ENCODE measurements around the gene PPM1H.

PPM1H gene

GRCh38 chr12:62728741-62729140, 206.2 kb downstream of the PPM1H start:
- TF ChIP-seq CTCF (IDR thresholded peaks at IDR 0.05), result no peak

GRCh38 chr12:62726471-62726980, 208.4 kb downstream of the PPM1H start:
- no peaks in the 10 kb centered on the region for H3K9me3 Mint-ChIP-seq
- H3K27ac Mint-ChIP-seq, result no peak overlapping the region
- H3K27me3 Mint-ChIP-seq (ENCODE audit: low read depth, poor library complexity), result peaks cover 7% of the 10 kb centered on the region
- H3K4me1 Mint-ChIP-seq, result peaks cover 62% of the 10 kb centered on the region
- no peak overlapping the region for H3K4me3 Mint-ChIP-seq
- no peak for DNase-seq
- TF ChIP-seq CTCF (IDR thresholded peaks at IDR 0.05), result no peak
- H3K36me3 Mint-ChIP-seq (ENCODE audit: low read depth), result no peaks in the 10 kb centered on the region

More at GRCh38 chr12:62728741-62729140, 206.2 kb downstream of the PPM1H start:
- H3K36me3 Mint-ChIP-seq (ENCODE audit: low read depth), result no peaks in the 10 kb centered on the region
- H3K27ac Mint-ChIP-seq, result no peak overlapping the region
- no peak for DNase-seq
- H3K4me3 Mint-ChIP-seq, result no peak overlapping the region
- H3K4me1 Mint-ChIP-seq, result peaks cover 57% of the 10 kb centered on the region
- H3K27me3 Mint-ChIP-seq (ENCODE audit: low read depth, poor library complexity), result peaks cover 7% of the 10 kb centered on the region
- no peaks in the 10 kb centered on the region for H3K9me3 Mint-ChIP-seq

- no peak for TF ChIP-seq CTCF (IDR thresholded peaks at IDR 0.05)
- Mint-ChIP-seq H3K9me3 (no peaks in the 10 kb centered on the region), H3K4me1 (peaks cover 64% of the 10 kb centered on the region), H3K36me3 (ENCODE audit: low read depth) (no peaks in the 10 kb centered on the region), H3K4me3 (no peak overlapping the region), H3K27ac (no peak overlapping the region), H3K27me3 (ENCODE audit: low read depth, poor library complexity) (peaks cover 7% of the 10 kb centered on the region)
- DNase-seq, result no peak
These were observed 209.2 kb downstream of the PPM1H start for GRCh38 chr12:62725781-62726180.

GRCh38 chr12:62724947-62725451, 210.0 kb downstream of the PPM1H start:
- TF ChIP-seq CTCF (IDR thresholded peaks at IDR 0.05), result no peak
- H3K27me3 Mint-ChIP-seq (ENCODE audit: low read depth, poor library complexity), result peaks cover 7% of the 10 kb centered on the region
- H3K27ac Mint-ChIP-seq, result no peak overlapping the region
- H3K9me3 Mint-ChIP-seq, result no peaks in the 10 kb centered on the region
- H3K36me3 Mint-ChIP-seq (ENCODE audit: low read depth), result no peaks in the 10 kb centered on the region
- H3K4me3 Mint-ChIP-seq, result no peak overlapping the region
- DNase-seq, result no peak
- peaks cover 66% of the 10 kb centered on the region for H3K4me1 Mint-ChIP-seq

- DNase-seq, result no peak
- H3K27ac Mint-ChIP-seq, result no peak overlapping the region
These were observed 210.7 kb downstream of the PPM1H start for GRCh38 chr12:62724285-62724684.

More at GRCh38 chr12:62724285-62724684, 210.7 kb downstream of the PPM1H start:
- H3K27me3 Mint-ChIP-seq (ENCODE audit: low read depth, poor library complexity), result peaks cover 4% of the 10 kb centered on the region
- TF ChIP-seq CTCF (IDR thresholded peaks at IDR 0.05), result no peak
- no peaks in the 10 kb centered on the region for H3K9me3 Mint-ChIP-seq
- no peak overlapping the region for H3K4me3 Mint-ChIP-seq
- H3K4me1 Mint-ChIP-seq, result peaks cover 63% of the 10 kb centered on the region
- peaks cover 3% of the 10 kb centered on the region for H3K36me3 Mint-ChIP-seq (ENCODE audit: low read depth)
